ENCODE measurements around the gene PIGS.

DNA sequence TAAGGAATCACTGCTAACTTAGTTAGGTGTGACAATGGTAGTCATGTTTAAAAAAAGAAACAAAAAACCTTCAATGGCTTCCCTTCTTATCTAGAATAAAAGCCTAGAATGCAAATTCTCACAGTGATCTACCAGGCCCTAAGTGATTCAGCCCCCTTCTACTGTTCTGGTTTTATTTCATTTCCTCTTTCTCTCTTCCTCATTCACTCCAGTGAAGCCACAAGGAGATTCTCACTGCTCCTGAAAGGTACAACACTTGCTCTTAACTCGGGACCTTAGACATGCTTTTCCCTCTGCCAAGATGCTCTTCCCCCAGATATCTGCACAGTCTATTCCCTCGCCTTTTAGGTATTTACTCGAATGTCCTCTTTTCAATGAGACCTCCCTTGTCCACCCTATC is 3.7 kb downstream of the PIGS start:
- no peak for TF ChIP-seq CTCF (IDR thresholded peaks at IDR 0.05; ENCODE audit: low read depth, low read length)
- TF ChIP-seq POLR2A (IDR thresholded peaks at IDR 0.05; ENCODE audit: extremely low read depth, insufficient read length), result no peak
- no peak for TF ChIP-seq MAX (IDR thresholded peaks at IDR 0.05; ENCODE audit: low read depth, low read length)
- no peak for TF ChIP-seq MYC (IDR thresholded peaks at IDR 0.05; ENCODE audit: low read depth, low read length)

Data from NB4 (cell line).